Lower leg skin (tissue), 4 donors: Measurements from ENCODE around the gene PTPN4. TPM values are rescaled to one million over a fixed set of nuclear protein-coding genes. Genes with fewer than 3 reads are reported as not detected.

Source experiments
- DNase-seq, 2 donors: peaks; one replicate each; pipeline ENCODE4 v3.0.0-alpha.2; 2019; ENCODE audit warnings: low spot score in 2 of 2
- H3K4me3 ChIP-seq: fragments of 200-600 bp; sonication (generic); 2 replicates; pipeline ENCODE4 v1.5.1; 2017; ENCODE audit warnings: mild to moderate bottlenecking, low read depth; ENCODE audit not compliant: poor library complexity, severe bottlenecking
- CTCF ChIP-seq, 3 donors: fragments of 450-650 bp; IDR thresholded peaks; one replicate each; pipeline ENCODE4 v1.5.1; 2016; ENCODE audit warnings: antibody characterized with exemption in 3 of 3, mild to moderate bottlenecking in 3 of 3, moderate library complexity in 2 of 3
- POLR2A ChIP-seq, 2 donors: fragments of 450-650 bp; IDR thresholded peaks; one replicate each; pipeline ENCODE4 v1.6.1; 2016 to 2017; ENCODE audit warnings: antibody characterized with exemption in 2 of 2, mild to moderate bottlenecking in 1 of 2, moderate library complexity in 1 of 2
- WGBS, 2 donors: methylation state at CpG; one replicate each; pipeline ENCODE4 v1.1.5; 2018; 5-methylcytosine and 5-hydroxymethylcytosine counted together
- intact Hi-C: fragments of 100-400 bp; cut with DNase I; formaldehyde crosslinking; loops from one replicate; pipeline ENCODE4 v1.15.0; 2023; ENCODE audit warnings: low total_unique reads
- total RNA-seq, 4 donors: library from RNA; depleted of rRNA; stranded (reverse); fragments of >200 nt; gene quantifications; one replicate each; pipeline ENCODE4 v1.1.0, GENCODE V29; 2016

Gene PTPN4
- total RNA-seq, 4 donors from 2014 or later: 13.0 to 49.5 (median 20.4) TPM

GRCh38 chr2:120004254-120004653, 244.5 kb downstream of the PTPN4 start:
- no peak overlapping the region for H3K4me3 ChIP-seq
- intact Hi-C loops: no loop called here
- DNase-seq: no peak
- no peak for TF ChIP-seq CTCF (IDR thresholded peaks at IDR 0.05)

GRCh38 chr2:120005834-120006521, 246.3 kb downstream of the PTPN4 start:
- no peak for TF ChIP-seq CTCF (IDR thresholded peaks at IDR 0.05)
- no peak for TF ChIP-seq POLR2A (IDR thresholded peaks at IDR 0.05)
- no peak overlapping the region for H3K4me3 ChIP-seq
- intact Hi-C loops: no loop called here
- 86 to 87% methylated on average over 11 of the region's 11 CpGs for WGBS, 2 donors
- no peak for DNase-seq

GRCh38 chr2:120007851-120008250, 248.1 kb downstream of the PTPN4 start:
- intact Hi-C loops: no loop called here
- no peak for DNase-seq
- no peak overlapping the region for H3K4me3 ChIP-seq
- no peak for TF ChIP-seq POLR2A (IDR thresholded peaks at IDR 0.05)
- no peak for TF ChIP-seq CTCF (IDR thresholded peaks at IDR 0.05)
- WGBS, 2 donors: 90 to 95% methylated on average over 4 of the region's 4 CpGs

- intact Hi-C loops: no loop called here
- H3K4me3 ChIP-seq: peak overlapping the region; percentile 88
- TF ChIP-seq CTCF (IDR thresholded peaks at IDR 0.05) (no peak), POLR2A (IDR thresholded peaks at IDR 0.05) (no peak)
- no peak for DNase-seq
- WGBS, 2 donors: 22 to 30% methylated on average over 8 of the region's 8 CpGs
Measured at GRCh38 chr2:120012363-120012762, 252.6 kb downstream of the PTPN4 start.

GRCh38 chr2:120012771-120013596, 253.3 kb downstream of the PTPN4 start, which contains the start of gene EPB41L5:
EPB41L5 (plus strand) TSS chr2:120013077; CDS start chr2:120019085, 6,008 bp downstream.
- H3K4me3 ChIP-seq: peak within 1 kb of the TSS; percentile 88
- intact Hi-C loops: no loop called here
- peak in 1 of 3 donors; percentile 6 for TF ChIP-seq CTCF (IDR thresholded peaks at IDR 0.05)
- no peak for TF ChIP-seq POLR2A (IDR thresholded peaks at IDR 0.05)
- DNase-seq: peak; percentile 85 to 97
- WGBS, 2 donors: 1% methylated on average over 58 to 72 of the region's 104 CpGs
